ACHN (cell line): ENCODE results near the gene PHACTR2.
"Not testable (repeated sequence)": the region's sequence is repeated elsewhere in the genome, so short reads cannot be mapped to it uniquely, and the experiment has no call there.

Experiments used
- DNase-seq: peaks from one replicate; pipeline ENCODE4 v3.0.0-alpha.2; 2015
- in situ Hi-C: cut with HindIII; loops from 2 replicates; pipeline ENCODE4 v1.10.0; 2017; ENCODE audit warnings: low sequenced_read_pairs, low pct_ligation_motif_present, low pct_unique_long_range_greater_than_20kb

PHACTR2 gene

GRCh38 chr6:143677891-143678791, at the start of gene PHACTR2:
TSS of gene PHACTR2 (plus strand) at chr6:143677965. CDS start at chr6:143678164, 199 bp downstream.
- DNase-seq = peak; percentile 76
- in situ Hi-C loops = no loop called here

GRCh38 chr6:143629104-143630080, 48.4 kb upstream of the PHACTR2 start:
- DNase-seq = no peak
- in situ Hi-C loops = no loop called here

GRCh38 chr6:143631196-143631595, 46.6 kb upstream of the PHACTR2 start:
- in situ Hi-C loops, DNase-seq: not testable (repeated sequence)

- in situ Hi-C loops = no loop called here
- DNase-seq = no peak
Observed at GRCh38 chr6:143632894-143633293, 44.9 kb upstream of the PHACTR2 start.

GRCh38 chr6:143634486-143634885, 43.3 kb upstream of the PHACTR2 start:
- in situ Hi-C loops = no loop called here
- no peak for DNase-seq

GRCh38 chr6:143637691-143638090, 40.1 kb upstream of the PHACTR2 start:
- no peak for DNase-seq
- in situ Hi-C loops = no loop called here

- in situ Hi-C loops = no loop called here
- DNase-seq = no peak
Observed at GRCh38 chr6:143642403-143642802, 35.4 kb upstream of the PHACTR2 start.

- in situ Hi-C loops = no loop called here
- DNase-seq = no peak
Observed at GRCh38 chr6:143647191-143647590, 30.6 kb upstream of the PHACTR2 start.

GRCh38 chr6:143647732-143648131, 30.0 kb upstream of the PHACTR2 start:
- no peak for DNase-seq
- in situ Hi-C loops = no loop called here

- DNase-seq, in situ Hi-C loops: not testable (repeated sequence)
Observed at GRCh38 chr6:143649319-143649718, 28.4 kb upstream of the PHACTR2 start.

GRCh38 chr6:143651328-143651727, 26.4 kb upstream of the PHACTR2 start:
- in situ Hi-C loops, DNase-seq: not testable (repeated sequence)

- no peak for DNase-seq
Observed at GRCh38 chr6:143652841-143653331, 24.9 kb upstream of the PHACTR2 start.

GRCh38 chr6:143655541-143655940, 22.2 kb upstream of the PHACTR2 start:
- in situ Hi-C loops = no loop called here
- no peak for DNase-seq

More at GRCh38 chr6:143652841-143653331, 24.9 kb upstream of the PHACTR2 start:
- in situ Hi-C loops = no loop called here

GRCh38 chr6:143656026-143656425, 21.7 kb upstream of the PHACTR2 start:
- in situ Hi-C loops = no loop called here

GRCh38 chr6:143657809-143658208, 20.0 kb upstream of the PHACTR2 start:
- in situ Hi-C loops = no loop called here
- no peak for DNase-seq

More at GRCh38 chr6:143656026-143656425, 21.7 kb upstream of the PHACTR2 start:
- DNase-seq = no peak

- DNase-seq, in situ Hi-C loops: not testable (repeated sequence)
Observed at GRCh38 chr6:143660170-143660569, 17.6 kb upstream of the PHACTR2 start.

GRCh38 chr6:143664171-143664570, 13.6 kb upstream of the PHACTR2 start:
- in situ Hi-C loops = no loop called here
- no peak for DNase-seq

- in situ Hi-C loops = not testable (repeated sequence)
Observed at GRCh38 chr6:143666007-143666406, 11.8 kb upstream of the PHACTR2 start.

GRCh38 chr6:143669483-143669882, 8.3 kb upstream of the PHACTR2 start:
- in situ Hi-C loops, DNase-seq: not testable (repeated sequence)

More at GRCh38 chr6:143666007-143666406, 11.8 kb upstream of the PHACTR2 start:
- DNase-seq = not testable (repeated sequence)
